HG03139 (cell line): ENCODE results near the gene EZH2.

Experiments used
- ATAC-seq: cut with Tn5 transposase; IDR thresholded peaks from one replicate; pipeline ENCODE4 v1.9.1; 2021; ENCODE audit not compliant: unreplicated experiment

Gene EZH2

GRCh38 chr7:148901178-148901577 is 17.1 kb upstream of the EZH2 start:
- no peak for ATAC-seq

- ATAC-seq: no peak
Observed at GRCh38 chr7:148898845-148899484, 14.9 kb upstream of the EZH2 start.

DNA sequence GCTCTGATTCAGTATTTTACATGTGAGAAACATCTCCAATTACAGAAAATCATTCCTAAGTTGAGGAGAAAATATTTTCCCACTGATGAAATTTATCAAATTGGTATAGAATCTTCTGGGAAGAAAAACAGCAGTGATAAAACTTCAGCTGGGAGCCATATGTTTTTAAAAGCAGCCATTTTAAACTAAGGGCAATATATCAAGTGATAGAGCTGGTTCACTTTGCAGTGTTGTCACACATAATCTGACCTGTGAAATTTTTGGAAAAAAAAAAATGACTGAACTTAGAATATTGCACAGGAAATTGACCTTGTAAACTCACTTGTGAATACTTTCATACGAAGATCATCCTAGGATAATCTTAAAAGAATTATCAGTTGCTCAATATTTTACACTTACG is 10.5 kb upstream of the EZH2 start:
- no peak for ATAC-seq

DNA sequence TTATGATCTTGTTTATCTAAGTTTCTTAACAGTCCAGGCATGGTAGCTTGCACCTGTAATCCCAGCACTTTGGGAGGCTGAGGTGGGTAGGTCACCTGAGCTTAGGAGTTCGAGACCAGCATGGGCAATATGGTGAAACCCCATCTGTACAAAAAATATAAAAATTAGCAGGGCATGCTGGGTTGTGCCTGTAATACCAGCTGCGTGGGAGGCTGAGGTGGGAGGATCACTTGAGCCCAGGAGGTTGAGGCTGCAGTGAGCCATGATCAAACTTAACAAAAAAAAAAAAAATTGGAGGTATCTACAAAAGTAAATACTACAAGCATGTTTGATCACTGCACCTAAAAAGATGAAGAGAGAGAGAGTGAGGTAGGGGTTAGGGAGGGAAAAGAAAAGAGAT is 9.0 kb upstream of the EZH2 start:
- no peak for ATAC-seq

GRCh38 chr7:148888300-148888699 is 4.2 kb upstream of the EZH2 start:
- no peak for ATAC-seq

DNA sequence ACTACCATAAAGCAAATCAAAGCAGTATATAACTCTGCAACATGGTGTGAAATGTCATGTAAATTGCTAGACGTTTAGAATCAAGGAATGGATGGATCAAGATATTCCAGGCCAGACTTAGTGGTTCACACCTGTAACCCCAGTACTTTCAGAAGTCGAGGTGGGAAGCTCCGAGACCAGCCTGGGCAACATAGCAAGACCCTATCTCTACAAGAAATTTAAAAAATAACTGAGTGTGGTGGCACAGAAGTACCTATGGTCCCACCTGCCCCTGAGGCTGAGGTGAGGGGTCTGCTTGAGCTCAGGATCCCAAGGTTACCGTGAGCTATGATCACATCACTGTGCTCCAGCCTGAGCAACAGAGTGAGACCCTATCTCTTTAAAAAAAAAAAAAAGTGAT is 2.8 kb upstream of the EZH2 start:
- ATAC-seq: no peak

DNA sequence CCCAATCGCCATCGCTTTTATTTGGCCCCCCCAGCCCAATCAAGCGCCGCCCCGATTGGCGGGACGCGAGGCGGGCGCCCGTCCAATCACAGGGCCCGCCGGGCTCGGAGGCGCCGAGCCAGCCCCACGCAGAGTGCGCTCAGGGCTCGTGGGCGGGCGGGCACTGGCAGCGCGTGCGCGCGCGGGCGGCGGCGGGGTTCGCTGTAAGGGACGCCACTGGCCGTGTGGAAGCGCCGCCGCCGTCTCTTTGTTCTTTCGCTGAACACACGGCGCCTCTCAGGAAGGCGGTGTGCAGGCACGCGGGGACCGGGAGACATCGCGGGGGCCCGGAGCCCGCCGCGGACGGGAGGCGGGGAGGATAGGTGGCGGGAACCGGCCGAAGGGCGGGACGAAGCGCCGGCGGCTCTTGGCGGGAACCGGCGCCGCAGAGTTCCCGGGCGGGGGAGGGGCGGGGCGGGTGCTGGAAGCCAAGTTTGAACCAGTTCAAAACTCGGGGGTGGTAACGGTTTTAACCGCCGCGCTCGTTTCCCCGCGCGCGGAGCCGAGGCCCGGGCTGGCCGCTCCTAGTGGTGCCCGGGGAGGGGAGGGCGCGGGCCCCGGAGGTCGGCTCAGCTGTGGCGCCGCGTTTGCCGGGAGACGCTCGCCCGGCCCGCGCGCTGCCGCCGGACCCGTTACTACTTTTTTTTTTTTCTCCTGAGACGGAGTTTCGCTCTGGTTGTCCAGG is 370 bp upstream of the EZH2 start:
- peak; percentile 85 for ATAC-seq

- peak; percentile 28 for ATAC-seq
Observed at GRCh38 chr7:148883266-148884048, 634 bp downstream of the EZH2 start.

GRCh38 chr7:148882841-148883265 is 1.2 kb downstream of the EZH2 start:
- no peak for ATAC-seq

DNA sequence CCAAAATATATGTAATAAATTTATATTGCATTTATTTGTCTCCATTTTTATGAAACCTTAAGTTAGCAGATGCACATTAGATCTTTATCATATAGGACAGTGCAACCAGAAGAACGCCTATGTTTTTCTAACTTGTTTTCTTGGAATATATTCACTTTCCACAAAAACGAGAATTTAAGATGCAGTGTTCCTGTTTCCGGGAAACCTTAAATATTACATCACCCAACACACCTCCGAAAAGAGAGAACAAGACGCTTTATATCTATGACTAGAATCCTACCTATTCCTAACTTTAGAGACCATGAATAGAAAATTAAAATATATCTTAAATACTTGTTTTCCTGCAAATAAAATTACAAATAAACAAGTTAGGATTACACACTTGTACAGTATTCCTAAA is 1.9 kb downstream of the EZH2 start:
- ATAC-seq: no peak

DNA sequence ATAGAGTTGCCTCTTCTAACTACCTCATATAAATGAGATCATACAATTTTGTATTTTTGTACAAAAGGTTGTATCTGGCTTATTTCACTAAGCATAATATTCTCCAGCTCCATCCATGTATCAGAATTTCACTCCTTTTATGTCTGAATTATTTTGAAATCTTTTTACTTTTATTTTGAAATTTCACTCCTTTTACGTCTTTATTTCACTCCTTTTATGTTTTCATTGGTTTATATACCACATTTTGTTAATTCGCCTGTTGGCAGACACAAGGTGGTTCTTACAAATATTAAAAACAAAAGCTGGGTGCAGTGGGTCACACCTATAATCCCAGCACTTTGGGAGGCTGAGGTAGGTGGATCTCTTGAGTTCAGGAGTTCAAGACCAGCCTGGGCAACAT is 5.8 kb downstream of the EZH2 start:
- ATAC-seq: no peak

GRCh38 chr7:148877517-148877916 is 6.6 kb downstream of the EZH2 start:
- no peak for ATAC-seq

DNA sequence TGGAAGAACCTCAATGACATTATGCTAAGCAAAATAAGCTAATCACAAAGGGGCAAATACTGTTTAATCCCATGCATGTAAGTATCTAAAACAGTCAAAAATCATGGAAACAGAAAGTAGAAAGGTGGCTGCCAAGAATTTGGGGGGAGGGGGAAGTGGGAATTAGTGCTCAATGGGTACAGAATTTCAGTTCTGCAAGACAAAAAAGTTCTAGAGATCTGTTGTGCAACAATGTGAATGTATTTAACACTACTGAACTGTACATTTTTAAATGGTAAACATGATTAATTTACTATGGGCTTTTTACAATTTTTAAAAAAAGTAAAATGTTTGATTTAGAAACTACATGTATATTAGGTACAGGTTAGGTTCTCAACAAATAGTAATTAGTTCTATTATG is 11.9 kb downstream of the EZH2 start:
- ATAC-seq: no peak

DNA sequence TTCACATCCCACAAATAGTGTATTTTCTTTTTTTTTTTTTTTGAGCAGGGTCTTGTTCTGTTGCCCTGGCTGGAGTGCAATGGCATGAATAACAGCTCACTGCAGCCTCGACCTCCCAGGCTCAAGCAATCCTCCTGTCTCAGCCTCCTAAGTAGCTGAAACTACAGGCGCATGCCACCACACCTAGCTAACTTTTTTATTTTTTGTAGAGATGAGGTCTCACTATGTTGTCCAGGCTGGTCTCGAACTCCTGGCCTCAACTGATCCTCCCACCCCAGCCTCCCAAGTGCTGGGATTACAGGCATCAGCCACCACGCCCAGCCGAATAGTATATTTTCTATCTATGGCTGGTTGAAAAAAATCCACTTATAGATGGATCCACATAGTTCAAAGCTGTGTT is 12.5 kb downstream of the EZH2 start:
- no peak for ATAC-seq

DNA sequence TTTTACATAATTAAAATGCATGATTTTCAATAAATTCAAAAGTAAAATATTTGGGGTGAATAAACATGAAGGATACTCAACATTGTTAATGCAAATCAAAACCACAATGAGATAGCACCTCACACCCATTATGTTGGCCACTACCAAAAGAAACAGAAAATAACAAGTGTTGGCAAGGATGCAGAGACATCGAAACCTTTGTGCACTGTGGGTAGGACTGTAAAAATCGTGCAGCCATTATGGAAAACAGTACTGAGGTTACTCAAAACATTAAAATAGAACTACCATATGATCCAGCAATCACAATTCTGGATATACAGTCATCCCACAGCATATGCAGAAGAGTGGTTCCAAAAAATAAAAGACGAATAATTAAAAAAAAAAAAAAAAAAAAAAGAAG is 13.1 kb downstream of the EZH2 start:
- ATAC-seq: no peak

DNA sequence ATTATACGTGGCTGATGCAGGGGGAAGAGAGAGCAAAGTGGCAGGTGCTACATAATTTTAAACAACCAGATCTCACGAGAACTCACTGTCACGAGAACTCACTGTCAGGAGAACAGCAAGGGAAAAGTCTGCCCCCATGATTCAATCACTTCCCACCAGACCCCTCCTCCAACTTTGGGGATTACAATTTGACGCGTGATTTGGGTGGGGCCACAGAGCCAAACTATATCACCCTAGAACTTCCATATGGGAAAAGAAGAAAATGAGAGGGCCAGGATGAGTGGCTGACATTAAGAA is 15.8 kb downstream of the EZH2 start:
- no peak for ATAC-seq

GRCh38 chr7:148867596-148868377 is 16.3 kb downstream of the EZH2 start:
- no peak for ATAC-seq

GRCh38 chr7:148866362-148866761 is 17.7 kb downstream of the EZH2 start:
- no peak for ATAC-seq

- ATAC-seq: no peak
Observed at GRCh38 chr7:148865283-148865682, 18.8 kb downstream of the EZH2 start.

- no peak for ATAC-seq
Observed at GRCh38 chr7:148863324-148863723, 20.8 kb downstream of the EZH2 start.

- no peak for ATAC-seq
Observed at GRCh38 chr7:148862481-148862880, 21.6 kb downstream of the EZH2 start.

GRCh38 chr7:148858489-148858888 is 25.6 kb downstream of the EZH2 start:
- no peak for ATAC-seq
